Skeletal muscle tissue (tissue), 4 donors: ENCODE measurements around the gene PTDSS2. TPM values are rescaled to one million over a fixed set of nuclear protein-coding genes. Genes with fewer than 3 reads are reported as not detected.
"Not testable (repeated sequence)": the region's sequence is repeated elsewhere in the genome, so short reads cannot be mapped to it uniquely, and the experiment has no call there.

Experiments
- H3K27ac ChIP-seq: one replicate; pipeline ENCODE4 v1.7.0; 2013; ENCODE audit warnings: mild to moderate bottlenecking, low read depth, low read length, inconsistent platforms
- H3K27me3 ChIP-seq, 3 donors: one replicate each; pipeline ENCODE4 v1.7.0; 2013; ENCODE audit warnings: low read length in 3 of 3; ENCODE audit not compliant: control insufficient read depth in 3 of 3, insufficient read depth in 3 of 3
- H3K36me3 ChIP-seq, 3 donors: one replicate each; pipeline ENCODE4 v1.7.0; 2013; ENCODE audit warnings: low read length in 3 of 3; ENCODE audit not compliant: control insufficient read depth in 3 of 3, insufficient read depth in 3 of 3
- H3K4me1 ChIP-seq, 3 donors: one replicate each; pipeline ENCODE4 v1.7.0; 2013; ENCODE audit warnings: low read length in 3 of 3, mild to moderate bottlenecking in 3 of 3; ENCODE audit not compliant: control insufficient read depth in 3 of 3, insufficient read depth in 3 of 3
- H3K4me3 ChIP-seq, 3 donors: one replicate each; pipeline ENCODE4 v1.7.0; 2013; ENCODE audit warnings: low read length in 3 of 3
- H3K9ac ChIP-seq, 3 donors: one replicate each; pipeline ENCODE4 v1.7.0; 2013; ENCODE audit warnings: low read length in 3 of 3, mild to moderate bottlenecking in 3 of 3, moderate library complexity in 2 of 3, low read depth in 1 of 3
- H3K9me3 ChIP-seq, 3 donors: one replicate each; pipeline ENCODE4 v1.7.0; 2013; ENCODE audit warnings: low read length in 3 of 3; ENCODE audit not compliant: control insufficient read depth in 3 of 3
- total RNA-seq: library from RNA; depleted of rRNA; stranded (reverse); fragments of >200 nt; gene quantifications from one replicate; pipeline ENCODE4 v1.2.3, GENCODE V29; 2014
- donor health status: Osteomylitis.

PTDSS2 gene
- total RNA-seq, 1 donor from 2014 or later = 21.4 TPM

DNA sequence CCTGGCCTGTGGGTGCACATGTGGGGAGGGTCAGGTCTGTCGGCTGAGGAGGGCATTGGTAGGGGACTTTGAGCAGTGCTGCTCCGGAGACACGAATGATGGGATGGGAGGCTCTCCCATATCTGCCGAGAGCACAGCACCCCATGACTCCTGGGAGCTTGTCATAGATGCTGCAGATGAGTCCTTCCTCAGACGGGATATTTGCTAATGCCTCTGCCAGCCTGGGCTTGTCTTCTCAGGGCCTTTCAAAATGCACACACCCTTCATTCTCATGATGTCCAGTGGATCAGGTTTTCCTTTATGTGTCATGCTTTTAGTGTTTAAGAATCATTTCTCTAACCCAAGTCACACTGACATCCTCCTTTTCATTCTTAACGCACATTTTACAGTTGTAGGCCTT is 65.1 kb downstream of the PTDSS2 start:
- Histone ChIP-seq H3K4me3 (no peak overlapping the region), H3K9ac (no peak overlapping the region), H3K9me3 (no peaks in the 10 kb centered on the region), H3K4me1 (peaks cover 0 to 4% (median 2%) of the 10 kb centered on the region in 3 donors), H3K27me3 (no peaks in the 10 kb centered on the region), H3K27ac (no peak overlapping the region), H3K36me3 (peaks cover 0 to 6% (median 0%) of the 10 kb centered on the region in 3 donors)

DNA sequence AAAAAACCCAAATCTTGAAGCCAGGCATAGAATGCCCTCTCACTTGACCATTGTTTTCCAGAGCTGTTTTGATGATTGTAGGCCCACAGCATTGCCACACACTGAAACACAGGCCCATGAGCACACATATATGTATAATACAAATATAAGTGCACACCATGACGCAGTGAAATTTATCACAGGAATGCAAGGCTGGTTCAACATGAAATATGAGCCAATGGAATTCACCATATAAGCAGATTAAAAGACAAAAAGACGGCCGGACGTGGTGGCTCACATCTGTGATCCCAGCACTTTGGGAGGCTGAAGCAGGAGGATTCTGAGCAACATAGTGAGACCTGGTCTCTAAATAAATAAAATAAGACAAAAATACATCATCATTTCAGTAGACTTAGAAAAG is 66.3 kb downstream of the PTDSS2 start:
- Histone ChIP-seq H3K9me3 (no peaks in the 10 kb centered on the region), H3K27ac (no peak overlapping the region), H3K9ac (no peak overlapping the region), H3K27me3 (no peaks in the 10 kb centered on the region), H3K36me3 (peaks cover 0 to 5% (median 0%) of the 10 kb centered on the region in 3 donors), H3K4me3 (no peak overlapping the region), H3K4me1 (peaks cover 0 to 4% (median 2%) of the 10 kb centered on the region in 3 donors)

DNA sequence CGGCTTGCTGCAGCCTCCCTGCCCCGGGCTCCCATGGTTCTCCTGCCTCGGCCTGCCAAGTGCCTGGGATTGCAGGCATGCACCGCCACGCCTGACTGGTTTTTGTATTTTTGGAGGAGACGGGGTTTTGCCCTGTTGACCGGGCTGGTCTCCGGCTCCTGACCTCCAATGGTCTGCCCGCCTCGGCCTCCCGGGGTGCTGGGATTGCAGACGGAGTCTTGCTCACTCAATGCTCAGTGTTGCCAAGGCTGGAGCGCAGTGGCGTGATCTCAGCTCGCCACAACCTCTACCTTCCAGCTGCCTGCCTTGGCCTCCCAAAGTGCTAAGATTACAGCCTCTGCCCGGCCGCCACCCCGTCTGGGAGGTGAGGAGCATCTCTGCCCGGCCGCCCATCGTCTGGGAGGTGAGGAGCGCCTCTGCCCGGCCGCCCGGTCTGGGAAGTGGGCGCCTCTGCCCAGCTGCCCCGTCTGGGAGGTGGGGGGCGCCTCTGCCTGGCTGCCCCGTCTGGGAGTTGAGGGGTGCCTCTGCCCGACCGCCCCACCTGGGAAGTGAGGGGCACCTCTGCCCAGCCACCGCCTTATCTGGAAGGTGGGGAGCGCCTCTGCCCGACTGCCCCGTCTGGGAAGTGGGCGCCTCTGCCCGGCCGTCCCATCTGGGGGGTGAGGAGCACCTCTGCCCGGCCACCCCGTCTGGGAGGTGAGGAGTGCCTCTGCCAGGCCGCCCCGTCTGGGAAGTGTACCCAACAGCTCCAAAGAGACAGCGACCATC is 67.0 kb downstream of the PTDSS2 start:
- not testable (repeated sequence) for H3K27ac ChIP-seq, H3K4me3 ChIP-seq, H3K27me3 ChIP-seq, H3K36me3 ChIP-seq, H3K9me3 ChIP-seq, H3K4me1 ChIP-seq, H3K9ac ChIP-seq

DNA sequence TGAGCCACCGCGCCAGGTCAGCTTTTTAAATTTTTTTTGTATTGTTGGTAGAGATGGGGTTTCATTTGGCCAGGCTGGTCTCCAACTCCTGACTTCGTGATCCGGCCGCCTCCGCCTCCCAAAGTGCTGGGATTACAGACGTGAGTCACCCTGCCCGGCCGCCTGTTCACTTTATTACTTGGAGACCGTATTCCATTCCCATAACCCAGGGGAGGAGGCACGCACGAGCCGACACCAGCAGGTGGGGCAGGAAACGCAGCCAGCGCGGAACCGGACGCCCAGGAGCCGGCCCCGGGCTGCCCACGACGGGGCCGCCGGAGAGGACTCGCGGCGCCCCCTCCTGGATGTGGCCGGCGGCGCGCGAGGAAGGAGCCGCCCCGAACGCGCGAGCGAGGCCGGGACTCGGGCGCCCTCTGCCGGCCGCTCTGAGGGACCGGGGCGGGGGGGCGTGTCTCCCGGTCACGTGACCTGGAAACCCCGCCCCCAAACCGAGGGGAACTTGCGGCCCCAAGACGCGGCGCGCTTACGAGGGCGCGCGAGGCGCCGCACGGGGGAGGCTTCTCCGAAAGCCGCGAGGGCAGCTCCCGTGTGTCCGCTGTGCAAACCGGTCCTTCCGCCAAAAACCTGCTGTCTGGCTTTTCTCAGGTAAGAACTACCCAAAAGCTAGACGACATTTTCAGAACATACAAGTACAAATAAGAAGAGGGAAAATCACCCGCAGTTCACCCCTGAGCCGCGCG is 68.6 kb downstream of the PTDSS2 start:
- Histone ChIP-seq H3K4me3 (peak overlapping the region; percentile 43 to 45 (median 44)), H3K9me3 (no peaks in the 10 kb centered on the region), H3K4me1 (peaks cover 0 to 4% (median 2%) of the 10 kb centered on the region in 3 donors), H3K27me3 (no peaks in the 10 kb centered on the region), H3K27ac (peak overlapping the region; percentile 88), H3K9ac (peak overlapping the region in 2 of 3 donors; percentile 14 to 50), H3K36me3 (no peaks in the 10 kb centered on the region)

DNA sequence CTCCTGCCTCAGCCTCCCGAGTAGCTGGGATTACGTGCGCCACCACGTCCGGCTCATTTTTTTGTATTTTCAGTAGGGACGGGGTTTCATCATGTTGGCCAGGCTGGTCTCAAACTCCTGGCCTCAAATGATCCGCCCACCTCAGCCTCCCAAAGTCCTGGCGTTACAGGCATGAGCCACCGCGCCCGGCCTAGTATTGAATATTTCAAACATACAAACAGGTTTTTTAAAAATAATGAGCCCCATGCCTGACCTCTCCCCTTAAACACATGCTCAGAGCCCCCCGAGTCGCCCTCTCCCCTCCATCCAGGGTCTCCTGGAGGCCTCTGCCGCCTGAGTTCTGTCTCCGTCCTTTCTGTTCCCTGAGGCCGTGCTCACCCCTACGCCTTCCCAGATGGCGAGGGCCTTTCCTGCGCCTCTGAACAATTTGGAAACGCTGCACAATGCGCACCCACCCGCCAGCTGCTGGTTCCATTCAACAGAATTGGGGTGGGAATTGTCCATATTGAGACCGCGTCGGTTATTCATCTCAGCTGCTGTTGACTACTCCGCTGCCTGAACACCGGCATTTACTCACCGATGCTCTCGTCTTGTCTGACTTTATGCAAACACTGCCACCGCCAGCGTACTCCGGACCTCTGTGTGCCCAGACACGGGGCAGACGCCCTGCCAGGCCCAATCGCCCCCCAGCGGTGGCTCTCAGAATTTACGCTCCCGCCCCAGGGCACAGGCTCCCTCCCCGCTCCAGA is 70.5 kb downstream of the PTDSS2 start:
- Histone ChIP-seq H3K9ac (no peak overlapping the region), H3K4me1 (peaks cover 0 to 4% (median 2%) of the 10 kb centered on the region in 3 donors), H3K36me3 (no peaks in the 10 kb centered on the region), H3K27me3 (no peaks in the 10 kb centered on the region), H3K27ac (no peak overlapping the region), H3K4me3 (no peak overlapping the region), H3K9me3 (no peaks in the 10 kb centered on the region)

DNA sequence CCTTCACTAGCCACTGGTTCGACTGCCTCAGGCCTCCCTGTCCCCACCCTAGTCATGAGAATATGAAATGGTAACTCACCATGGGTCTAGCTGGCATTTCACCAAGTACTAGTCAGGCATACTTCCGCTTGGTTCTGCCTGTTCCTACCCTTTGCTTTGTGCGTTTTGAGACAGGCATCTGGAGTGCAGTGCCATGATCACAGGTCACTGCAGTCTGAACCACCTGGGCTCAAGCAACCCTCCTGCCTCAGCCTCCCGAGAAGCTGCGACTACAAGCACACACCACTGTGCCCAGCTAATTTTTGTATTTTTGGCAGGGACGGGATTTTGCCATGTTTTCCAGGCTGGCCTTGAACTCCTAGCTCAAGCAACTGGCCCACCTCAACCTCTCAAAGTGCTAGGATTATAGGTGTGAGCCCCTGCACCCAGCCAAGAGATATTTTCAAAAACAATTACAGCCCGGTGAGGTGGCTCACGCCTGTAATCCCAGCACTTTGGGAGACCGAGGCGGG is 71.2 kb downstream of the PTDSS2 start:
- H3K27ac ChIP-seq = no peak overlapping the region
- peaks cover 0 to 4% (median 2%) of the 10 kb centered on the region in 3 donors for H3K4me1 ChIP-seq
- no peak overlapping the region for H3K4me3 ChIP-seq
- no peak overlapping the region for H3K9ac ChIP-seq
- H3K27me3 ChIP-seq = no peaks in the 10 kb centered on the region
- no peaks in the 10 kb centered on the region for H3K36me3 ChIP-seq
- no peaks in the 10 kb centered on the region for H3K9me3 ChIP-seq

DNA sequence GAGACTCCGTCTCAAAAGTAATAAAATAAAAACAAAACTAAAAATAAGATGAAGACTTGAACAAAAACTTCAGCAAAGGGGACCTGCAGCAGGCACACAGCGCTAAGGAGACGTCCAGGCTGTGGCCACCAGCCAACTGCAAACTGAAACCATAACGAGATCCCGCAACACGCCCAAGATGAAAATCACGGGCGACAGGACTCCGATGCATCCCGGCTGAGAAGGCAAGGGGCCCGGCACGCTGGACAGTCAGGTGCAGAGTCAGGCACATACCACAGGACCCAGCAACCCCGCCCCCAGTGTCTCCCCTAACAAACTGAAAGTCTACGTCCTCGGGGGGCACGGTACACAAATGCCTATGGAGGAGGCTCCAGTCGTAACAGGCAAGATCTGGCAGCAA is 76.1 kb downstream of the PTDSS2 start:
- no peak overlapping the region for H3K9ac ChIP-seq
- no peaks in the 10 kb centered on the region for H3K9me3 ChIP-seq
- peaks cover 0 to under 1% (median under 1%) of the 10 kb centered on the region in 3 donors for H3K36me3 ChIP-seq
- no peaks in the 10 kb centered on the region for H3K27me3 ChIP-seq
- H3K4me3 ChIP-seq = no peak overlapping the region
- H3K4me1 ChIP-seq = peaks cover 7 to 15% (median 13%) of the 10 kb centered on the region in 3 donors
- H3K27ac ChIP-seq = no peak overlapping the region

DNA sequence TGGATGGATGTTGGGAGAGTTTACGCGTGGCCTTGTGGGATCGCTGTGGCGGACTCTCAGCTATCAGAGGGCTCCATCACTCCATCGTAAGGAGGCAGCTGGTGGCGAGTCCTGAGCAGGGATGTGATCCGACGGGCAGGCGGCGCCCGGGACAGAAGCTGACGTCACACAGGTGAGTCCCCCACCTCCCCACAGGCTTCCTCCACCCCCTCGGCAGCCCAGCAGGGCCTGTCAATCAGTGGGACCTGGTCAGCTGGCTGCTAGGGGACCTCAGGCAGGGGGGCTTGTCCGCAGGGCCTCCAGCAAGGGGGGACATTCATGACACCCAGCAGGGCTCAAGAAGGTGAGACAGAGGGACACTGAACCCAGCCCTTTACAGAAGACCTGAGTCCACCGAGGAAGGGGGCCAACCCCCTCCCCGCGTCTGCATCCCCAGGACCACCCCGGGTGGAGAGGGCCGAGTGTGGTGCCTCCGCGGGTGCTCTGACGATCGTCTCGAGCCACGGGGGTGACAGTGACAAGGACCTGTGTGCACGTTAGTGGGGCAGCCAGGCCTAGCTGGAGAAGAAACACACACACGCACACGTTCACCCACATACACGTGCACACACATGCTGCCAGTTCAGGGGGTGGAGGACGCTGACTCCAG is 78.2 kb downstream of the PTDSS2 start:
- H3K4me3 ChIP-seq = peak overlapping the region in 1 of 3 donors; percentile 56

More for the DNA sequence above, 78.2 kb downstream of the PTDSS2 start:
- H3K27me3 ChIP-seq = no peaks in the 10 kb centered on the region
- peak overlapping the region in 1 of 3 donors; percentile 74 for H3K9ac ChIP-seq
- peaks cover 14 to 20% (median 15%) of the 10 kb centered on the region in 3 donors for H3K36me3 ChIP-seq
- H3K27ac ChIP-seq = no peak overlapping the region
- peaks cover 7 to 21% (median 15%) of the 10 kb centered on the region in 3 donors for H3K4me1 ChIP-seq
- H3K9me3 ChIP-seq = no peaks in the 10 kb centered on the region
